NCI-H2196 (cell line): ENCODE results near the gene THAP5.

ENCODE experiments used
- DNase-seq: peaks from one replicate; lab custom pipeline; 2025; ENCODE audit not compliant: unreplicated experiment; lab: John Stamatoyannopoulos, UW

Gene THAP5

GRCh38 chr7:108535744-108536143 lies 33.8 kb downstream of the THAP5 start:
- no peak for DNase-seq

DNA sequence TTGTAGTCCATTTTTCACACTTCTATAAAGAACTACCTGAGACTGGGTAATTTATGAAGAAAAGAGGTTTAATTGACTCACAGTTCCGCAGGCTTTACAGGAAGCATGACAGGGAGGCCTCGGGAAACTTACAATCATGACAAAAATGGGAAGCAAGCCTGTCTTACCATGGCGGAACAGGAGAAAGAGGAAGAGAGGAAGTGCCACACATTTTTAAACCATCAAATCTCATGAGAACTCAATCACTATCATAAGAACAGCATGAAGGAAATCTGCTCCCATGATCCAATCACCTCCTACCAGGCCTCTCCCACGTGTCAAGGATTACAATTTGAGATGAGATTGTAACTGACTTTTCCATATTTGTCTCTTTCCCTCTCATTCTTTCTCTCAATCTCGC lies 34.2 kb downstream of the THAP5 start:
- no peak for DNase-seq

DNA sequence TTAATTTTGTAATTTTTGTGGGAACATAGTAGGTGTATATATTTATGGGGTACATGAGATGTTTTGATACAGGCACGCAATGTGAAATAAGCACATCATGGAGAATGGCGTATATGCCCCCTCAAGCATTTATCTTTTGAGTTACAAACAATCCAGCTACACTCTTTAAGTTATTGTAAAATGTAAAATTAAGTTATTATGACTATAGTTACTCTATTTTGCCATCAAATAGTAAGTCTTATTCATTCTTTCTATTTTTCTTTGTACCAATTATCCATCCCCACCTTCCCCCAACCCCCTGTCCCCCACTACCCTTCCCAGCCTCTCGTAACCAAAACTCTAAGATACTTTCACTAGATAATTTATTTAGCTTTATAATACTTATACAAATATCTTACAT lies 35.8 kb downstream of the THAP5 start:
- DNase-seq: no peak

DNA sequence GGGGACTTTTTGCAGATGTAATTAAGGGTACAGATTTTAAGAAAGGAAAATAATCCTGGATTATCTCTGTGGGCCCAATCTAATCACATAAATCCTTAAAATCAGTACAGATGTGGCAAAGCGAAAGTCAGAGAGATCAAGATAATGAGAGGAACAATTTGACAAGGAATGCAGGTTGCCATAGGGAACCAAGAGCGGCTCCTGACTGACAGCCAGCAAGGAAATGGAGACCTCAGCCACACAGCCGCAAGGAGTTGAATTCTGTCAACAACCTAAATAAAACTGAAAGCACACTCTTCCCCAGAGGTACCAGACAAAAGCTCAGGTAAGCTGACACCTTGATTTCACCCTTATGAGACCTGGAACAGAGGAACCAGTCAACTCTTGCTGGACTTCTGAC lies 40.2 kb downstream of the THAP5 start:
- peak; percentile 66 for DNase-seq

DNA sequence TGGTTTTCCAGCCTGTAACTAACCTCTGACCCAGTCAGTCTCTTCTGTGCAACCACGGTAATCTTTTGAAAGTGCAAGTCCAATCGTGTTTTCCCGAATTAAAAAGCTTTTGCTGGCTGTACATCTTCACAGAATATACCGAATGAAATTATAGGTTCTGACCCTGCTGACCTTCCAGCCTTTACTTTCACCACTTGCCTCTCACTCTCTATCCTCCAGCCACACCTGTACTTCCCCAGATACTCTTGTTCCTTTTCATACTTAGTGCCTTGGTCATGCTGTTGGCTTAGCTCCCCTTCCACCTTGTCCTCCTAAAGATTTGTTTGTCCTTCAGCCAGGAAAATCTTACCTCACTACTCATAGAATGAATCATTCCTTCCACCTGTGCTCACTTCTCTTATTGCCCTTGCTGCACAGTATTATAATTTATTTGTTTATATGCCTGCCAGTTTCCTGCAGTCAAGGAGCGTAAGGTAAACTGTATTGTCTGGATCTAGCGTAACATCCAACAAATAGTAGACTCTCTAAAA lies 41.3 kb downstream of the THAP5 start:
- peak; percentile 47 for DNase-seq

- no peak for DNase-seq
Observed at GRCh38 chr7:108526768-108527017, 42.8 kb downstream of the THAP5 start.

- DNase-seq: peak; percentile 100
Observed at GRCh38 chr7:108525985-108526767, 43.3 kb downstream of the THAP5 start, which contains the start of gene PNPLA8. PNPLA8 (minus strand) TSS chr7:108526135; CDS start chr7:108515491, 10,644 bp downstream.

DNA sequence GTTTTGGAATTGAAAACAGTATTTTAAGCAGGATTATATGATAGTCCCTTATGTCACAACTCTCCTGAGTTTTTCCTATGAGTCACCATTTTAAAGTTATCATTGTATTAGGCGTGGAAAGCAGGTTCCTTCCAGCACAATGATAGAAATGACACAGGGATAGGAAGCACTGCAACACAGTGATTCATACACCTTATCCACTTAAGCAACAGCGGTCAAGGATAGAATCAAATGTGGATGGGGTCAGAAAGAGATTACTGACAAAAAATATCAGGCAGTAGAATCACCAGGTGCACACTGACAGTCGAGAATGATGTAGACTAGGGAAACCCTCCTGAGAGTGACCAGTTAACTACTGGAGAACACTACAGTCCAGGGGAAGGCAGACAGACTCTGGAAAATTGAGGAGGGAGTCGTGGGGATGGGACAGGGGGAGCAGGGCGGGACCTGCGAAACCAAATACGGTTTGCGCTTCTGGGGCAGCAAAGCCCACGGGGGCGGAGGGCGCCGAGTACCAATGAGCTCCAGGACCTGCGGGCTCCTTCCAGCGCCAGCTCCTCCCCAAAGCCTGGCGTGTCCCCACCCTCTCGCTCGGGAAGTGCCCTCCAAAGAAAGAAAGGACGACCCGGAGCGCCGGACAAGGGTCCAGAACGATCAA lies 44.0 kb downstream of the THAP5 start:
- no peak for DNase-seq

GRCh38 chr7:108522780-108523179 lies 46.7 kb downstream of the THAP5 start:
- no peak for DNase-seq

DNA sequence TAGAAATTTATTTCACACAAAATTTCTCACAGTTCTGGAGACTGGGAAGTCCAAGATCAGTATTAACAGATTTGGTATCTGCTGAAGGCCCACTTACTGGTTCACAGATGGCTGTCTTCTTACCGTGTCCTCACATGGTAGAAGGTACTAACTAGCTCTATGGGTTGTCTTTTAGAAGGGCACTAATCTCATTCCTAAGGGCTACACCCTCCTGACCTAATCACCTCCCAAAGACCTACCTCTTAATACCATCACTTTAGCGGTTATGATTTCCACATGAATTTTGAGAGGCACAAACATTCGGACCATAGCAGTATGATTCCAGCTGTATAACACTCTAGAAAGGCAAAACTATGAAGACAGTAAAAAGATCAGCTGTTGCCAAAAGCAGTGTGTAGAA lies 51.6 kb downstream of the THAP5 start:
- no peak for DNase-seq

- no peak for DNase-seq
Observed at GRCh38 chr7:108515630-108516029, 53.9 kb downstream of the THAP5 start.

DNA sequence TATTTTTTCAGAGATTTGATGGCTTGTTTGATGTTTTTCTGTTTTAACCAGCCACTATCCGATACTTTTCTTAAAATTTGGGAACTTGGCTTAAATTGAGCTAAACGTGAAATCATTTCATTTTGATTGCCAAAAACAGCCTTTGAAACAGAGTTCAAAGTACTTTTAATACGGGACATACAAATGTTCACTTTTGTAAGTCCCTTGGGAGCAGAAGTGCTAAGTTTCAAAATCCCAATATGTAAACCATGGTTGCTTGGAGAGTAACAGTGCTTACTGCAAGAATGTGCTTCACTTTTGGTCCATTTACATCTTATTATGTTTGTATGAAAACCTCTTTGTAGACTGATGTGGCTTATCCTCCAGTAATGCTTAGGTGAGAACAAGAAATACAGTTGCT lies 54.5 kb downstream of the THAP5 start:
- DNase-seq: no peak
